Measurements from ENCODE around the gene ST8SIA1.

ST8SIA1 gene

DNA sequence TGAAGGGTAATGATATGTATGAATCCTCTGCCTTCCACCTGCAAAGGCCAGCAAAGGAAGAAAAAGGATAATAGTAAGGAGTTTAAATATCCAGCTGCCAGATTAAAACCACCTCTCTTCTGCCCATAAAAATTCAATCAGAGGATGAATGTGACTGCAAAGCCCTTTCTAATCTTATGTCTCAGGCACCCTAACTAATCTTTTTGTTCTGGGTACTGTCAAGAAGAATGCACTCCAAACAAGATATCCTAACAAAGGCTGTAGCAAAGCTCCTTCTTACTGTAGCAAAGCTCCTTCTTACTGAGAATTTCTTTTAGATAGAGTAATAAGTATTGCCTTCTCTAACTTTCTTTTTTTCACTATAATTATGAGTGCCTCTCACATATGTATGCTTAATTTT is 91.8 kb downstream of the ST8SIA1 start:
- no peak overlapping the region for H3K27ac ChIP-seq (ENCODE audit: low read depth, low read length, severe bottlenecking)
- no peak overlapping the region for H3K4me3 ChIP-seq (ENCODE audit: extremely low read depth, insufficient read depth, low read length, poor library complexity, severe bottlenecking)
- H3K36me3 ChIP-seq (ENCODE audit: control insufficient read depth, insufficient read depth, low read length) = no peaks in the 10 kb centered on the region
- H3K4me1 ChIP-seq (ENCODE audit: control insufficient read depth, insufficient read depth, low read length, poor library complexity, severe bottlenecking) = no peaks in the 10 kb centered on the region
- no peaks in the 10 kb centered on the region for H3K9me3 ChIP-seq (ENCODE audit: control insufficient read depth, low read length)

DNA sequence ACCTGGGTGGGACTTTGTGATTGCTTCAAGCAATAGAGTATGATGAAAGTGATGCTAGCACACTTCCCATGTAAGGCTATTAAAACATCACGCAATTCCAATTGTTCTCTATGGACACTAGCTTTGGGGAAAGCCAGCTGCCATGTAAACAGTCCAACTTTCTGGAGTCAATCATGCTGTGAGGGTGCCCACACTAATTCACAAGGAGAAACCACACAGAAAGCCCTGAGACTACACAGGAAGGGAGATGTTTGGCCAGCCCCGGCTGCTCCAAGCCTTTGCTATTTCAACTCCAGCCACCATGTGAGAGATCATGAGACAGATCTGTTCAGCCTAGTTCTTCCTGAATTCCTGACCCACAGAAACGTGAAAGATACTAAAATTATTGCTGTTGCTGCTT is 96.3 kb downstream of the ST8SIA1 start:
- no peak overlapping the region for H3K4me3 ChIP-seq (ENCODE audit: extremely low read depth, insufficient read depth, low read length, poor library complexity, severe bottlenecking)
- H3K27ac ChIP-seq (ENCODE audit: low read depth, low read length, severe bottlenecking) = no peak overlapping the region
- H3K36me3 ChIP-seq (ENCODE audit: control insufficient read depth, insufficient read depth, low read length) = no peaks in the 10 kb centered on the region
- WGBS, 2 experiments (ENCODE audit: insufficient coverage in 2 of 2) = 100% methylated on average over 1 of the region's 3 CpGs; no CpG with 5 or more reads in 1 of the 2 experiments
- H3K4me1 ChIP-seq (ENCODE audit: control insufficient read depth, insufficient read depth, low read length, poor library complexity, severe bottlenecking) = no peaks in the 10 kb centered on the region
- no peaks in the 10 kb centered on the region for H3K9me3 ChIP-seq (ENCODE audit: control insufficient read depth, low read length)

DNA sequence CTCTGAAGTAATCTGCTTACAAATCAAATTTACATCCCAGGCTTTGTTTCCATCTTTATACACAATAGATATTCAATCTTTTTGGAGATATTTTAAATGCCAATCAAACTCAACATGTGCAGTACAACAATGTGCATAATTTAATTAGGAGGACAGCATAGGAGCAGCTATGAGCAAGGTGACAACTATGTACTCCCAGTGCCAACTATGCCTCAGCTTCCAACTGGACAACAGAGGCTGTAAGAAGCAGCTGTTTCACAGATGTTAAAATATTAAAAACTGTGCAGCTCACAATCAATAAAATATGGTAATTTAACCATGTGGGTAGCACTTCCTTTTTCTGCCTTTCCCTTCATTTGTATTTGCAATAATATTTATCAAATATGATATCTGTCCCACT is 99.9 kb downstream of the ST8SIA1 start:
- Histone ChIP-seq H3K27ac (ENCODE audit: low read depth, low read length, severe bottlenecking) (no peak overlapping the region), H3K4me3 (ENCODE audit: extremely low read depth, insufficient read depth, low read length, poor library complexity, severe bottlenecking) (no peak overlapping the region), H3K4me1 (ENCODE audit: control insufficient read depth, insufficient read depth, low read length, poor library complexity, severe bottlenecking) (no peaks in the 10 kb centered on the region), H3K9me3 (ENCODE audit: control insufficient read depth, low read length) (no peaks in the 10 kb centered on the region), H3K36me3 (ENCODE audit: control insufficient read depth, insufficient read depth, low read length) (no peaks in the 10 kb centered on the region)

DNA sequence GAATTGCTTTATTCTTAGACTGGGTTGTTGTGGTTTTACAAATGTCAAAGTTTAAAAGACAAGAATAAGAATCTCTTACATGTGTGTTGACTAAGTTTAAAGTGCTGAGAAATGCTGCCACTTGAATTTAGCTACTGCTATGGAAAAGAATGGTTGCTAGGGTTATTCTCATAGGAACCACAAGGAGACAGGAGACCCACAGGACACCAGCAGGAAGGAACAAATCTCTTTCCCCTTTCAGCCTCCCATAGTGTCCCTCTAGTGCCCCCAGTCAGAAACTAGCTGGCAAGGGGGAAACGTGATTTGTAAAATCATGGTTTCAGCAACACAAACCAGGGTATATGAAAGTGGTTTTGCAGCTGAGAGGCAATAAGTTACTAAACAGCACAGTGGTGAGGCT is 102.7 kb downstream of the ST8SIA1 start:
- WGBS, 2 experiments (ENCODE audit: insufficient coverage in 2 of 2) = 43 to 50% methylated on average over 1 of the region's 1 CpG
- Histone ChIP-seq H3K36me3 (ENCODE audit: control insufficient read depth, insufficient read depth, low read length) (no peaks in the 10 kb centered on the region), H3K9me3 (ENCODE audit: control insufficient read depth, low read length) (no peaks in the 10 kb centered on the region), H3K4me3 (ENCODE audit: extremely low read depth, insufficient read depth, low read length, poor library complexity, severe bottlenecking) (no peak overlapping the region), H3K27ac (ENCODE audit: low read depth, low read length, severe bottlenecking) (no peak overlapping the region), H3K4me1 (ENCODE audit: control insufficient read depth, insufficient read depth, low read length, poor library complexity, severe bottlenecking) (no peaks in the 10 kb centered on the region)

DNA sequence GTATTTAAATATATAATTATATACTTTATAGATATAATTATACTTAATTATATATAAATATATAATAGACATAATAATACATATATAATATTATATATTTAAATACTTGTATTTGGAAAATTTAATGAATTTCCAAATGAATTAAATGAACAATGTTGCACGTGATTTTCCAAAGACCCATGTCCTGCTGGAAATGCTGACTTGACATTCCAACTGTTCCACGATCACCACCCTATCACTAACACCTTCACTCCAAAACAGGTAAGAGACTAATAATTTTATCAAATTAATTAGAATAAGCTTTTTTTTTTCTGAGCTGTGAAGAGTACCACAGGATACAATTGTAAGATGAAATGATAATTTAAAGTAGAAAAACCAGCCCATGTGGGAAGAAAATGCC is 103.4 kb downstream of the ST8SIA1 start:
- no CpG with 5 or more reads among the region's 2 CpGs for WGBS, 2 experiments (ENCODE audit: insufficient coverage in 2 of 2)
- Histone ChIP-seq H3K27ac (ENCODE audit: low read depth, low read length, severe bottlenecking) (no peak overlapping the region), H3K36me3 (ENCODE audit: control insufficient read depth, insufficient read depth, low read length) (no peaks in the 10 kb centered on the region), H3K9me3 (ENCODE audit: control insufficient read depth, low read length) (no peaks in the 10 kb centered on the region), H3K4me1 (ENCODE audit: control insufficient read depth, insufficient read depth, low read length, poor library complexity, severe bottlenecking) (no peaks in the 10 kb centered on the region), H3K4me3 (ENCODE audit: extremely low read depth, insufficient read depth, low read length, poor library complexity, severe bottlenecking) (no peak overlapping the region)

DNA sequence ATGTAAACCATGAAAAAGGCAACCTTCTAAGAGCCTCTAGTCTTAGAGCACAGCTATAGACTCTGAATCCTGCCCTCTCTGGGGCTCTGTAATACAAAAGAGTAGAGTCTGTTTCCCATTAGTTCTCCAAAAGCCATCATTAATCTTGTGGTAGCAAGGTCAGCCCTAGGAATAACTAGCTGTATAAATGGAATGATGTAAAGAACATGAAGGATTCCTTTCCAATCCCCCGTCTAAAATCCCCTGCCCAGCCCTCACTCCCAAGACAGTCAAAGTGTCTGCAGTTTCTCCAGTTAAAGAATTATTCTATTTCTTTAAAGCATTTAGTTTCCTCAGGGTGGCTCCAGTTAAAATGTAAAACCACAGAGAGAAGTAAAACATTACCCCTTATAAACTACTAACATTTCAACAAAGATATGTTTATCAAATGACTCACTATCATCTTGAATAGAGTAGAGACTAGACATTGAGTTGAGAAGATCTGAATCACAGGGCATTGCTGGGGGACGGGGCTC is 104.2 kb downstream of the ST8SIA1 start:
- Histone ChIP-seq H3K4me1 (ENCODE audit: control insufficient read depth, insufficient read depth, low read length, poor library complexity, severe bottlenecking) (no peaks in the 10 kb centered on the region), H3K27ac (ENCODE audit: low read depth, low read length, severe bottlenecking) (no peak overlapping the region), H3K4me3 (ENCODE audit: extremely low read depth, insufficient read depth, low read length, poor library complexity, severe bottlenecking) (no peak overlapping the region), H3K36me3 (ENCODE audit: control insufficient read depth, insufficient read depth, low read length) (no peaks in the 10 kb centered on the region), H3K9me3 (ENCODE audit: control insufficient read depth, low read length) (no peaks in the 10 kb centered on the region)
- WGBS, 2 experiments (ENCODE audit: insufficient coverage in 2 of 2) = 100% methylated on average over 1 of the region's 2 CpGs; no CpG with 5 or more reads in 1 of the 2 experiments

DNA sequence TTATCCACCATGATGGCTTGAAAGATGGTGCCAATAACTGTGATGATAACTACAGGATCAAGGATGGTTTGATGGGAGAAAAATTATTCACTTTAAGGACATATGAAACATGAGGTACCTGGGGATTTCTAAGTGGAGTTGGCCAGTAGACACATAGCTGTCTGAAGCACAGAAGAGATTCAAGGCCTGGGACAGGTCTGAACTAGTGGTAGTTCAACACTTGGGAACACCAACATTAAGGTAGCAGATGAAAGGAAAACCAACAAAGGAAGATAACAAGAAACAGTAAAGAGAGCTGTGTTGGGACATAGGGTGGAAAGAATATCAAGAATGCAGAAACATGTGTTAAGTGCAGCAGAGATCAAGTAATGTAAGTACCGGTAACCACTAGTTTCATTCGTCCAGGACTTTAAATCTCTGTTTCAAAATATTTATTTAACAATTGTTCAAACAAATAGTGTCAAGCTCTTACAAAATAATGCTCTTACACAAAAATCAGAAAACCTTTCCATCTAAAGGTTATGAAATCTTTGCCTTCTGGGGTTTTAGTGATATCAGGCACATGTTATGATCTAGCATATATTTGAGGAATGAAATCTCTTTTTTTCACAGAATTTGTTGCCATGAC is 104.7 kb downstream of the ST8SIA1 start:
- WGBS, 2 experiments (ENCODE audit: insufficient coverage in 2 of 2) = 100% methylated on average over 1 of the region's 2 CpGs; no CpG with 5 or more reads in 1 of the 2 experiments
- Histone ChIP-seq H3K4me3 (ENCODE audit: extremely low read depth, insufficient read depth, low read length, poor library complexity, severe bottlenecking) (no peak overlapping the region), H3K4me1 (ENCODE audit: control insufficient read depth, insufficient read depth, low read length, poor library complexity, severe bottlenecking) (no peaks in the 10 kb centered on the region)

DNA sequence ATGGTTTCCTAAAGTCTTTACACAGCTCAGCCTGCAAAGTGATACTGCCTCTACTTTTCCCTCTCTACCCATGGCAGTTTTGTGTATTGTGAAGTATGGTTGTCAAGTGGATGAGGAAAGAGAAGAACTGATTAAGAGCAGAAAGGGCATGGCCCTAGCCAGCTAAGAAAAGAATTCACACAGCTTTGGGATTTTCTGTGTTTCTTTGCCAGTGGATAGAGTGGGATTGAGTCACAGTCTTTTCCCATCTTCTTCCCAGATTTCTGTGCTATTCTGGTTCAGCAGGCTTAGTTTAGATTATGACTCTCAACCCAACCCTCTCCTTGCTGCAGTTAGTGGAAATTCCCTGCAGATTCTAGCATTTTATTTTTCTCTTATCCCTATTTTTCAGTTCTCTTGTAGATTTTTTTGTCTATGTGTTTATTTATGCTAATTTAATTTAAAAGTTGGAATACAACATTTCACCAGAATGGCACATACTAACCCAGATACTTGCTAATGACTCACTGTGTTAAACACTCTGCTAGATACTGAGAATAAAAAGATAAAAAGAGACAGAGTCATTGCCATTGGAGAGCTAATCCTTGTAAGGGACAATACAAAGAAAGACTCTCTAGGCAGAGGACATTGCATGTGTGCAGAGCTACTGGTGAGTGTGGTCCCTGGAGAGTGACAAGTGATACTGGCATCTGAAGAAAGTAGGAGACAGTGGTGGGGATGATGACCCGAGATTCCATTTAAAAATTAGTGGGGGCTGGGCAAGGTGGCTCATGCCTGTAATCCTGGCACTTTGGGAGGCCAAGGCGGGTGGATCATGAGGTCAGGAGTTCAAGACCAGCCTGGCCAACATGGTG is 106.3 kb downstream of the ST8SIA1 start:
- no peaks in the 10 kb centered on the region for H3K9me3 ChIP-seq (ENCODE audit: control insufficient read depth, low read length)
- H3K36me3 ChIP-seq (ENCODE audit: control insufficient read depth, insufficient read depth, low read length) = no peaks in the 10 kb centered on the region
- H3K4me1 ChIP-seq (ENCODE audit: control insufficient read depth, insufficient read depth, low read length, poor library complexity, severe bottlenecking) = no peaks in the 10 kb centered on the region
- 89 to 100% methylated on average over 1 to 2 of the region's 2 CpGs for WGBS, 2 experiments (ENCODE audit: insufficient coverage in 2 of 2)
- H3K27ac ChIP-seq (ENCODE audit: low read depth, low read length, severe bottlenecking) = no peak overlapping the region
- H3K4me3 ChIP-seq (ENCODE audit: extremely low read depth, insufficient read depth, low read length, poor library complexity, severe bottlenecking) = no peak overlapping the region

More for the DNA sequence above, 104.7 kb downstream of the ST8SIA1 start:
- Histone ChIP-seq H3K36me3 (ENCODE audit: control insufficient read depth, insufficient read depth, low read length) (no peaks in the 10 kb centered on the region), H3K27ac (ENCODE audit: low read depth, low read length, severe bottlenecking) (no peak overlapping the region), H3K9me3 (ENCODE audit: control insufficient read depth, low read length) (no peaks in the 10 kb centered on the region)

DNA sequence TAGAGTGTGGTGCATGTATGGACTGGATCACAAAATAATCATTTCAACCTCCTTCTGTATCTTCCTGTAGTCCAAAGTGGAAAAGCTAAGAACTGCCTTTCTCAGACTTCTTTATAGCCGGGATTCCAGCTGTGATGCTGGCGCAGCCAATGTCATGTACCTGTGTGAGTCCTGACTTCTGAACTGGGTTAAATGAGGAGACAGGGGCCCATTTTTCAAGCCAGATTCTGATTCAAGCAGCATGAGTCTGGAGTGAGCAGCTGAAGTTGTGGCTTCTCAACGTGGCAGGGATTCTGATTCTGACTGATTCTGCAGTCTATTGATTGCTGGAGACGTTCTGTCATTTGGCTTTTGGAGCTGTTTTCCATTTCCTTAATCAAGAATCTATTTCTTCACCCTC is 111.2 kb downstream of the ST8SIA1 start:
- Histone ChIP-seq H3K36me3 (ENCODE audit: control insufficient read depth, insufficient read depth, low read length) (no peaks in the 10 kb centered on the region), H3K27ac (ENCODE audit: low read depth, low read length, severe bottlenecking) (no peak overlapping the region), H3K9me3 (ENCODE audit: control insufficient read depth, low read length) (no peaks in the 10 kb centered on the region), H3K4me1 (ENCODE audit: control insufficient read depth, insufficient read depth, low read length, poor library complexity, severe bottlenecking) (no peaks in the 10 kb centered on the region), H3K4me3 (ENCODE audit: extremely low read depth, insufficient read depth, low read length, poor library complexity, severe bottlenecking) (no peak overlapping the region)
- 72 to 92% methylated on average over 2 to 3 of the region's 4 CpGs for WGBS, 2 experiments (ENCODE audit: insufficient coverage in 2 of 2)

DNA sequence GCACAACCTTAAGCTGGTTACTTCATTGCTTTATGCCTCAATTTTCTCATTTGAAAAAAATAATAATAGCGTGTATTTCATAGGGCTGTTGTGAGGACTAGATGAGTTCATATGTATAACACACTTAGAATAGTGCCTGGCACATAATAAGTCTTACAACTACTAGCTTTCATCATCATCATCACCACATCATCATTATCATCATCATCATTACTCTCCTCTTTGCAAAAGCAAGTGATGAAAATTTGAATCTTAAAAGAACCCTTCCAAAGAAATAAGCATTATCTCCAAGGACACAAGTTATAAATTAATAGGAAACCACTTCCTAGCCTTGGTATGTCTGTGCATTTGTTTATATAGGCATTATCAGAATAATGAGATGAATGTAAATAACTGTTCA is 117.0 kb downstream of the ST8SIA1 start:
- WGBS, 2 experiments (ENCODE audit: insufficient coverage in 2 of 2) = no CpG with 5 or more reads among the region's 1 CpG
- H3K27ac ChIP-seq (ENCODE audit: low read depth, low read length, severe bottlenecking) = no peak overlapping the region
- H3K9me3 ChIP-seq (ENCODE audit: control insufficient read depth, low read length) = no peaks in the 10 kb centered on the region
- H3K36me3 ChIP-seq (ENCODE audit: control insufficient read depth, insufficient read depth, low read length) = no peaks in the 10 kb centered on the region
- H3K4me1 ChIP-seq (ENCODE audit: control insufficient read depth, insufficient read depth, low read length, poor library complexity, severe bottlenecking) = no peaks in the 10 kb centered on the region
- H3K4me3 ChIP-seq (ENCODE audit: extremely low read depth, insufficient read depth, low read length, poor library complexity, severe bottlenecking) = no peak overlapping the region

All from mesodermal cell (in vitro differentiated cells).